K562 (cell line): ENCODE results near the gene EPM2A. TPM values are rescaled to one million over a fixed set of nuclear protein-coding genes. Genes with fewer than 3 reads are reported as not detected.

Experiments used
- CLOCK ChIP-seq: fragments of 250-450 bp; sonication (Bioruptor Pico); IDR thresholded peaks from 2 replicates; pipeline ENCODE4 v1.4.0; 2020; ENCODE audit warnings: mild to moderate bottlenecking, moderate library complexity, borderline replicate concordance
- E2F1 ChIP-seq: sonication (generic); formaldehyde crosslinking; IDR thresholded peaks from 2 replicates; pipeline ENCODE4 v1.8.1; 2023; ENCODE audit warnings: mild to moderate bottlenecking, missing genetic modification reagents, moderate library complexity
- EGR1 ChIP-seq: fragments of 450-650 bp; conservative IDR thresholded peaks from 2 replicates; pipeline ENCODE4 v1.6.1; 2017; ENCODE audit warnings: mild to moderate bottlenecking
- ELF1 ChIP-seq: fragments of 200-800 bp; sonication (Bioruptor generic); IDR thresholded peaks from 2 replicates; pipeline ENCODE4 v1.6.1; 2016; ENCODE audit warnings: missing genetic modification characterization, missing compliant biosample characterization
- ELK3 ChIP-seq: fragments of 450-650 bp; formaldehyde crosslinking; IDR thresholded peaks from 2 replicates; pipeline ENCODE4 v1.4.0; 2020; ENCODE audit warnings: mild to moderate bottlenecking
- HIVEP1 ChIP-seq: fragments of 250-450 bp; sonication (Bioruptor Pico); IDR thresholded peaks from 2 replicates; pipeline ENCODE4 v1.4.0; 2020; ENCODE audit warnings: mild to moderate bottlenecking
- KDM1A ChIP-seq, 2 experiments: fragments of 450-650 bp; IDR thresholded peaks; 2 replicates each; pipeline ENCODE4 v1.6.1; 2016; ENCODE audit warnings: mild to moderate bottlenecking in 2 of 2
- MED1 ChIP-seq: sonication (generic); formaldehyde crosslinking; IDR thresholded peaks from 2 replicates; pipeline ENCODE4 v1.8.1; 2023; ENCODE audit warnings: missing genetic modification reagents, borderline replicate concordance
- NKRF ChIP-seq: fragments of 450-650 bp; IDR thresholded peaks from 2 replicates; pipeline ENCODE4 v1.6.1; 2016; ENCODE audit warnings: borderline replicate concordance
- PHF20 ChIP-seq: fragments of 450-650 bp; IDR thresholded peaks from 2 replicates; pipeline ENCODE4 v1.6.1; 2018; ENCODE audit not compliant: partially characterized antibody
- PRPF4 ChIP-seq: fragments of 200-400 bp; formaldehyde crosslinking; IDR thresholded peaks from one replicate; pipeline ENCODE4 v1.6.1; 2017; ENCODE audit warnings: low read length, low read depth, mild to moderate bottlenecking; ENCODE audit not compliant: insufficient read depth, poor library complexity, severe bottlenecking
- TCF3 ChIP-seq: sonication (generic); formaldehyde crosslinking; IDR thresholded peaks from 2 replicates; pipeline ENCODE4 v1.4.0; 2020; ENCODE audit warnings: mild to moderate bottlenecking, missing genetic modification reagents
- TSC22D4 ChIP-seq: fragments of 450-650 bp; IDR thresholded peaks from 2 replicates; pipeline ENCODE4 v1.6.1; 2016; ENCODE audit warnings: missing genetic modification characterization, missing biosample characterization, control low read depth
- USF2 ChIP-seq: sonication (generic); formaldehyde crosslinking; IDR thresholded peaks from 2 replicates; pipeline ENCODE4 v1.5.0; 2020; ENCODE audit warnings: missing genetic modification reagents
- ZBTB49 ChIP-seq: sonication (generic); formaldehyde crosslinking; IDR thresholded peaks from 2 replicates; pipeline ENCODE4 v1.8.0; 2022; ENCODE audit warnings: missing genetic modification reagents, mild to moderate bottlenecking, borderline replicate concordance
- ZBTB7A ChIP-seq: IDR thresholded peaks from 2 replicates; pipeline ENCODE4 v1.6.1; 2011; ENCODE audit warnings: low read depth, mild to moderate bottlenecking, low read length, moderate library complexity, borderline replicate concordance; ENCODE audit not compliant: control insufficient read depth
- polyA plus RNA-seq, 8 experiments: library from polyadenylated mRNA; depleted of rRNA in 4 of 8; stranded (reverse) in 5 of 8; unstranded in 3 of 8; fragments of >200 nt; fragmentation: Nextera tagmentation in 2 of 8; fragmentation: Illumina TruSeq in 1 of 8; extraction: Ambion mirVana in 2 of 8; extraction: Trizol in 1 of 8; gene quantifications; 2 replicates each; pipeline versions ENCODE4 v1.2.1 to v1.2.3, GENCODE V29; 2011 to 2014; ENCODE audit warnings: inconsistent platforms in 1 of 8, missing spikeins in 1 of 8
- total RNA-seq, 7 experiments: library from RNA; depleted of rRNA in 6 of 7; stranded (reverse); fragments of >200 nt in 6 of 7; fragmentation: Illumina TruSeq in 2 of 7; extraction: Trizol in 2 of 7; gene quantifications; 2 replicates each; pipeline versions ENCODE4 v1.2.1 to v1.2.3, GENCODE V29; 2011 to 2021; ENCODE audit warnings: low replicate concordance in 1 of 7

Gene EPM2A
- total and polyA plus RNA-seq, 9 of the 15 experiments (the other 6 are each of a cell fraction or from before 2014, with no cell fraction given): 0.35 to 5.3 (median 2.5) TPM

- peak; percentile 68 for TF ChIP-seq PHF20
- no peak for TF ChIP-seq HIVEP1 (CRISPR knock-in tag)
- TF ChIP-seq ELK3: no peak
- TF ChIP-seq PRPF4: no peak
- TF ChIP-seq TCF3 (CRISPR knock-in tag): no peak
- peak; percentile 94 for TF ChIP-seq EGR1
- TF ChIP-seq ZBTB7A: peak; percentile 97
- TF ChIP-seq CLOCK (CRISPR knock-in tag): no peak
- TF ChIP-seq MED1 (CRISPR knock-in tag): no peak
- TF ChIP-seq ZBTB49: no peak
- peak; percentile 78; the same call in 1 of the 2 replicates for TF ChIP-seq E2F1 (CRISPR knock-in tag)
- TF ChIP-seq TSC22D4: no peak
- no peak; the same call in 1 of the 2 replicates for TF ChIP-seq NKRF
- no peak for TF ChIP-seq KDM1A (IDR thresholded peaks at IDR 0.05)
- TF ChIP-seq USF2 (CRISPR knock-in tag): no peak
- TF ChIP-seq ELF1 (tag): no peak; the same call in 1 of the 2 replicates
Measured at GRCh38 chr6:145734486-145735355, 599 bp downstream of the EPM2A start (continued).
